Activated CD4-positive, alpha-beta T cell treated with anti-CD3 and anti-CD28 coated beads, Interleukin-2, amount 10 ng/mL, durations not matched to agents 7 days and 5 days (primary cell): ENCODE data around the gene IFT22. TPM values are rescaled to one million over a fixed set of nuclear protein-coding genes. Genes with fewer than 3 reads are reported as not detected.
"Not testable (repeated sequence)": the region's sequence is repeated elsewhere in the genome, so short reads cannot be mapped to it uniquely, and the experiment has no call there.

Experiments
- CTCF ChIA-PET: fragments of 350-600 bp; sonication (Branson Sonifier 250); formaldehyde crosslinking; loops from one replicate; lab custom pipeline; 2021; ENCODE audit warnings: antibody characterized with exemption; lab: Charles Lee
- POLR2A ChIA-PET: fragments of 350-600 bp; sonication (Branson Sonifier 250); formaldehyde crosslinking; loops from one replicate; lab custom pipeline; 2021; ENCODE audit warnings: antibody characterized with exemption; lab: Charles Lee
- DNase-seq: peaks from one replicate; pipeline ENCODE4 v3.0.0-alpha.2; 2020
- H3K27ac Mint-ChIP-seq: one replicate; pipeline ENCODE4 v1.8.0; 2021; ENCODE audit warnings: mild to moderate bottlenecking, moderate library complexity, mixed read lengths
- H3K27me3 Mint-ChIP-seq: one replicate; pipeline ENCODE4 v1.8.0; 2021; ENCODE audit warnings: mixed read lengths
- H3K36me3 Mint-ChIP-seq: one replicate; pipeline ENCODE4 v1.8.0; 2021; ENCODE audit warnings: low read depth, mixed read lengths
- H3K4me1 Mint-ChIP-seq: one replicate; pipeline ENCODE4 v1.8.0; 2021; ENCODE audit warnings: mixed read lengths
- H3K4me3 Mint-ChIP-seq: one replicate; pipeline ENCODE4 v1.8.0; 2021; ENCODE audit warnings: mild to moderate bottlenecking, moderate library complexity, mixed read lengths
- H3K9me3 Mint-ChIP-seq: one replicate; pipeline ENCODE4 v1.8.0; 2021; ENCODE audit warnings: mixed read lengths
- total RNA-seq, 2 experiments: library from RNA; stranded (reverse); gene quantifications; one replicate each; pipeline ENCODE4 v1.2.3, GENCODE V29; 2021

The IFT22 gene
- total RNA-seq, 2 experiments from 2014 or later, result 9.8 to 11.3 TPM

GRCh38 chr7:101348456-101349067 lies 26.9 kb upstream of the IFT22 start:
- POLR2A ChIA-PET, DNase-seq, H3K27me3 Mint-ChIP-seq, H3K27ac Mint-ChIP-seq, H3K4me3 Mint-ChIP-seq, H3K9me3 Mint-ChIP-seq, H3K36me3 Mint-ChIP-seq: not testable (repeated sequence)
- H3K4me1 Mint-ChIP-seq, result peaks cover 10% of the 10 kb centered on the region
- CTCF ChIA-PET, result interaction anchor here (1.2 kb wide), 1 partner anchor 10 kb away, joined by 3 read pairs; no protein-coding TSS in a partner anchor

- POLR2A ChIA-PET, result no interaction called here
- Mint-ChIP-seq H3K4me3 (no peak overlapping the region), H3K27ac (no peak overlapping the region), H3K27me3 (peaks cover 2% of the 10 kb centered on the region), H3K36me3 (no peaks in the 10 kb centered on the region), H3K4me1 (peaks cover 5% of the 10 kb centered on the region), H3K9me3 (no peaks in the 10 kb centered on the region)
- CTCF ChIA-PET, result interaction anchor here (1.2 kb wide), 1 partner anchor 9 kb away, joined by 3 read pairs; no protein-coding TSS in a partner anchor
- DNase-seq, result no peak
Observed at GRCh38 chr7:101347477-101347876, 25.9 kb upstream of the IFT22 start.

GRCh38 chr7:101342892-101343291 lies 21.3 kb upstream of the IFT22 start:
- CTCF ChIA-PET, result interaction anchor here (0.6 kb wide), 1 partner anchor 180 kb away, joined by 3 read pairs; no protein-coding TSS in a partner anchor

GRCh38 chr7:101340379-101340778 lies 18.8 kb upstream of the IFT22 start:
- H3K9me3 Mint-ChIP-seq, result no peaks in the 10 kb centered on the region
- ChIA-PET POLR2A (no interaction called here), CTCF (interaction anchor here (0.6 kb wide), 1 partner anchor 261 kb away, joined by 3 read pairs; no protein-coding TSS in a partner anchor)
- H3K36me3 Mint-ChIP-seq, result no peaks in the 10 kb centered on the region
- H3K27ac Mint-ChIP-seq, result no peak overlapping the region
- H3K4me3 Mint-ChIP-seq, result no peak overlapping the region
- no peaks in the 10 kb centered on the region for H3K27me3 Mint-ChIP-seq
- no peaks in the 10 kb centered on the region for H3K4me1 Mint-ChIP-seq
- DNase-seq, result no peak

More at GRCh38 chr7:101342892-101343291, 21.3 kb upstream of the IFT22 start:
- DNase-seq, result no peak
- POLR2A ChIA-PET, result no interaction called here
- Mint-ChIP-seq H3K4me3 (no peak overlapping the region), H3K36me3 (no peaks in the 10 kb centered on the region), H3K9me3 (no peaks in the 10 kb centered on the region), H3K27ac (no peak overlapping the region), H3K4me1 (no peaks in the 10 kb centered on the region), H3K27me3 (no peaks in the 10 kb centered on the region)

- H3K9me3 Mint-ChIP-seq, result no peaks in the 10 kb centered on the region
- H3K27ac Mint-ChIP-seq, result no peak overlapping the region
- POLR2A ChIA-PET, result no interaction called here
- no peak overlapping the region for H3K4me3 Mint-ChIP-seq
- H3K27me3 Mint-ChIP-seq, result no peaks in the 10 kb centered on the region
- no peak for DNase-seq
- no peaks in the 10 kb centered on the region for H3K36me3 Mint-ChIP-seq
- H3K4me1 Mint-ChIP-seq, result no peaks in the 10 kb centered on the region
- CTCF ChIA-PET, result interaction anchor here (0.6 kb wide), 1 partner anchor 144 kb away, joined by 3 read pairs; no protein-coding TSS in a partner anchor
Observed at GRCh38 chr7:101333912-101334311, 12.3 kb upstream of the IFT22 start.

GRCh38 chr7:101332026-101332425 lies 10.4 kb upstream of the IFT22 start:
- ChIA-PET CTCF (interaction anchor here (0.7 kb wide), 1 partner anchor 890 kb away, joined by 3 read pairs; no protein-coding TSS in a partner anchor), POLR2A (no interaction called here)
- Mint-ChIP-seq H3K36me3 (no peaks in the 10 kb centered on the region), H3K4me3 (no peak overlapping the region), H3K4me1 (no peaks in the 10 kb centered on the region), H3K9me3 (no peaks in the 10 kb centered on the region), H3K27me3 (no peaks in the 10 kb centered on the region), H3K27ac (no peak overlapping the region)
- no peak for DNase-seq

- no peaks in the 10 kb centered on the region for H3K36me3 Mint-ChIP-seq
- H3K27me3 Mint-ChIP-seq, result no peaks in the 10 kb centered on the region
- POLR2A ChIA-PET, result no interaction called here
Observed at GRCh38 chr7:101330011-101330484, 8.4 kb upstream of the IFT22 start.

GRCh38 chr7:101328159-101328558 lies 6.5 kb upstream of the IFT22 start:
- ChIA-PET POLR2A (no interaction called here), CTCF (no interaction called here)
- Mint-ChIP-seq H3K4me1 (no peaks in the 10 kb centered on the region), H3K9me3 (no peaks in the 10 kb centered on the region), H3K36me3 (no peaks in the 10 kb centered on the region), H3K4me3 (no peak overlapping the region), H3K27me3 (no peaks in the 10 kb centered on the region), H3K27ac (no peak overlapping the region)
- DNase-seq, result no peak

More at GRCh38 chr7:101330011-101330484, 8.4 kb upstream of the IFT22 start:
- Mint-ChIP-seq H3K9me3 (no peaks in the 10 kb centered on the region), H3K27ac (no peak overlapping the region), H3K4me1 (no peaks in the 10 kb centered on the region), H3K4me3 (no peak overlapping the region)
- DNase-seq, result no peak
- CTCF ChIA-PET, result interaction anchor here (1.1 kb wide), 1 partner anchor 9 kb away, joined by 3 read pairs; no protein-coding TSS in a partner anchor

GRCh38 chr7:101319401-101319800 lies 2.2 kb downstream of the IFT22 start:
- Mint-ChIP-seq H3K4me3 (no peak overlapping the region), H3K27ac (no peak overlapping the region), H3K27me3 (no peaks in the 10 kb centered on the region), H3K9me3 (no peaks in the 10 kb centered on the region), H3K4me1 (peaks cover 17% of the 10 kb centered on the region), H3K36me3 (peaks cover 5% of the 10 kb centered on the region)
- ChIA-PET POLR2A (no interaction called here), CTCF (no interaction called here)
- DNase-seq, result no peak

GRCh38 chr7:101315336-101315735 lies 6.3 kb downstream of the IFT22 start:
- Mint-ChIP-seq H3K27me3 (no peaks in the 10 kb centered on the region), H3K9me3 (peaks cover 12% of the 10 kb centered on the region), H3K4me3 (no peak overlapping the region), H3K27ac (no peak overlapping the region), H3K4me1 (peaks cover 2% of the 10 kb centered on the region), H3K36me3 (peaks cover 9% of the 10 kb centered on the region)
- ChIA-PET CTCF (interaction anchor here (0.7 to 1.5 kb wide), 8 partner anchors 9 to 211 kb away, joined by 3 to 5 read pairs (median 3); no protein-coding TSS in a partner anchor), POLR2A (no interaction called here)
- DNase-seq, result peak; percentile 72

- ChIA-PET POLR2A (no interaction called here), CTCF (interaction anchor here (1.1 to 1.2 kb wide), 2 partner anchors 13 to 26 kb away, joined by 3 to 4 read pairs; partner anchors contain the start of gene IFT22)
- peak; percentile 26 for DNase-seq
- Mint-ChIP-seq H3K27ac (no peak overlapping the region), H3K4me1 (peaks cover 3% of the 10 kb centered on the region), H3K4me3 (peak overlapping the region; percentile 75), H3K27me3 (peaks cover 23% of the 10 kb centered on the region), H3K36me3 (peaks cover 15% of the 10 kb centered on the region), H3K9me3 (peaks cover 30% of the 10 kb centered on the region)
Observed at GRCh38 chr7:101308245-101309085, 13.1 kb downstream of the IFT22 start.

- ChIA-PET CTCF (interaction anchor here (1.0 to 1.3 kb wide), 2 partner anchors 9 to 23 kb away, joined by 3 read pairs; no protein-coding TSS in a partner anchor), POLR2A (no interaction called here)
- H3K27ac Mint-ChIP-seq, result no peak overlapping the region
- H3K27me3 Mint-ChIP-seq, result peaks cover 34% of the 10 kb centered on the region
- H3K4me3 Mint-ChIP-seq, result no peak overlapping the region
- peaks cover 18% of the 10 kb centered on the region for H3K36me3 Mint-ChIP-seq
- no peak for DNase-seq
- peaks cover 3% of the 10 kb centered on the region for H3K4me1 Mint-ChIP-seq
- H3K9me3 Mint-ChIP-seq, result peaks cover 23% of the 10 kb centered on the region
Observed at GRCh38 chr7:101306307-101306706, 15.3 kb downstream of the IFT22 start.
